Bronchial epithelial cell (primary cell): ENCODE measurements around the gene CADPS2. TPM values are rescaled to one million over a fixed set of nuclear protein-coding genes. Genes with fewer than 3 reads are reported as not detected.

Source experiments
- DNase-seq: peaks from one replicate; pipeline ENCODE4 v3.0.0-alpha.2; 2010; ENCODE audit warnings: low read depth
- FAIRE-seq: peaks from 2 replicates; lab custom pipeline; 2011; peaks lifted over from hg19 to GRCh38; lab: Jason Lieb, UNC
- H3K27me3 ChIP-seq: 2 replicates; pipeline ENCODE4 v1.5.1; 2011; ENCODE audit warnings: low read length; ENCODE audit not compliant: control insufficient read depth, insufficient read depth
- H3K36me3 ChIP-seq: 2 replicates; pipeline ENCODE4 v1.5.1; 2011; ENCODE audit warnings: low read length; ENCODE audit not compliant: control insufficient read depth, insufficient read depth
- H3K4me3 ChIP-seq: 2 replicates; pipeline ENCODE4 v1.5.1; 2011; ENCODE audit warnings: mild to moderate bottlenecking, low read depth, low read length, control low read depth
- CTCF ChIP-seq: IDR thresholded peaks from 2 replicates; pipeline ENCODE4 v1.5.1; 2011; ENCODE audit warnings: mild to moderate bottlenecking, moderate library complexity, low read length, control low read depth, inconsistent platforms; ENCODE audit not compliant: insufficient read depth, severe bottlenecking
- total RNA-seq: library from RNA; depleted of rRNA; stranded (reverse); fragments of >200 nt; gene quantifications from 2 replicates; pipeline ENCODE4 v1.2.1, GENCODE V29; 2014

Gene CADPS2
- total RNA-seq, 1 donor from 2014 or later, result 4.2 TPM

GRCh38 chr7:122556219-122556618, 330.0 kb downstream of the CADPS2 start:
- no peak overlapping the region for H3K4me3 ChIP-seq
- FAIRE-seq, result no peak

GRCh38 chr7:122553761-122554160, 332.5 kb downstream of the CADPS2 start:
- Histone ChIP-seq H3K36me3 (no peaks in the 10 kb centered on the region), H3K4me3 (no peak overlapping the region), H3K27me3 (no peaks in the 10 kb centered on the region)
- DNase-seq (no peak), FAIRE-seq (no peak)
- TF ChIP-seq CTCF, result no peak

More at GRCh38 chr7:122556219-122556618, 330.0 kb downstream of the CADPS2 start:
- no peak for TF ChIP-seq CTCF
- DNase-seq, result no peak
- Histone ChIP-seq H3K27me3 (no peaks in the 10 kb centered on the region), H3K36me3 (no peaks in the 10 kb centered on the region)

GRCh38 chr7:122552769-122553168, 333.5 kb downstream of the CADPS2 start:
- no peak overlapping the region for H3K4me3 ChIP-seq
- no peaks in the 10 kb centered on the region for H3K36me3 ChIP-seq
- FAIRE-seq (no peak), DNase-seq (no peak)
- no peaks in the 10 kb centered on the region for H3K27me3 ChIP-seq
- no peak for TF ChIP-seq CTCF

GRCh38 chr7:122550545-122550944, 335.7 kb downstream of the CADPS2 start:
- H3K4me3 ChIP-seq, result no peak overlapping the region
- no peaks in the 10 kb centered on the region for H3K27me3 ChIP-seq
- DNase-seq, result peak; percentile 7
- no peak for TF ChIP-seq CTCF
- no peak for FAIRE-seq
- H3K36me3 ChIP-seq, result no peaks in the 10 kb centered on the region

- no peak for FAIRE-seq
Observed at GRCh38 chr7:122549578-122549977, 336.7 kb downstream of the CADPS2 start.

More at GRCh38 chr7:122549578-122549977, 336.7 kb downstream of the CADPS2 start:
- no peak for DNase-seq
- no peak overlapping the region for H3K4me3 ChIP-seq
- H3K27me3 ChIP-seq, result no peaks in the 10 kb centered on the region
- no peaks in the 10 kb centered on the region for H3K36me3 ChIP-seq
- no peak for TF ChIP-seq CTCF
